ENCODE data around the gene C22orf31.

DNA sequence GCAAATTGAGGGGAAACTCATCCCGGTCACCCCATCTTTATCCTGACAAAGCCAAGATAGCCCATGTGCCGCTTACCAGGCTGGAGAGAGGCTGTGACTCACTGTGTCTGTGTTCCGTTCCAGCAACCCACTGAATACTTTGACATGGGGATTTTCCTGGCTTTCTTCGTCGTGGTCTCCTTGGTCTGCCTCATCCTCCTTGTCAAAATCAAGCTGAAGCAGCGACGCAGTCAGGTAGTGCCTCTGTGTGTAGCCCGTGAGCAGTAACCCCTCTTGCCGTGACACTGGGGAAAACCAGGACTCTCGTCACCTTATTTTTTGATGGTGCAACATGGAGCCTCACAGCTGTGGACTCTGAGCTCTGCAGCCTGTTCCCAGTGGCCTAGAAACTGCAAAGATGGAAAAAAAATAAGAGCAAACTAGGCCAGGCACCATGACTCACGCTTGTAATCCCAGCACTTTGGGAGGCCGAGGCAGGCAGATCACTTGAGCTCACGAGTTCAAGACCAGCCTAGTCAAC, 16.9 kb downstream of the C22orf31 start:
- TF ChIP-seq, protein P1, sequence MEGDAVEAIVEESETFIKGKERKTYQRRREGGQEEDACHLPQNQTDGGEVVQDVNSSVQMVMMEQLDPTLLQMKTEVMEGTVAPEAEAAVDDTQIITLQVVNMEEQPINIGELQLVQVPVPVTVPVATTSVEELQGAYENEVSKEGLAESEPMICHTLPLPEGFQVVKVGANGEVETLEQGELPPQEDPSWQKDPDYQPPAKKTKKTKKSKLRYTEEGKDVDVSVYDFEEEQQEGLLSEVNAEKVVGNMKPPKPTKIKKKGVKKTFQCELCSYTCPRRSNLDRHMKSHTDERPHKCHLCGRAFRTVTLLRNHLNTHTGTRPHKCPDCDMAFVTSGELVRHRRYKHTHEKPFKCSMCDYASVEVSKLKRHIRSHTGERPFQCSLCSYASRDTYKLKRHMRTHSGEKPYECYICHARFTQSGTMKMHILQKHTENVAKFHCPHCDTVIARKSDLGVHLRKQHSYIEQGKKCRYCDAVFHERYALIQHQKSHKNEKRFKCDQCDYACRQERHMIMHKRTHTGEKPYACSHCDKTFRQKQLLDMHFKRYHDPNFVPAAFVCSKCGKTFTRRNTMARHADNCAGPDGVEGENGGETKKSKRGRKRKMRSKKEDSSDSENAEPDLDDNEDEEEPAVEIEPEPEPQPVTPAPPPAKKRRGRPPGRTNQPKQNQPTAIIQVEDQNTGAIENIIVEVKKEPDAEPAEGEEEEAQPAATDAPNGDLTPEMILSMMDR (IDR thresholded peaks at IDR 0.05): no peak
- no peak for TF ChIP-seq POLR2AphosphoS5 (IDR thresholded peaks at IDR 0.05; ENCODE audit: low read depth, low read length)
- TF ChIP-seq, protein P2, sequence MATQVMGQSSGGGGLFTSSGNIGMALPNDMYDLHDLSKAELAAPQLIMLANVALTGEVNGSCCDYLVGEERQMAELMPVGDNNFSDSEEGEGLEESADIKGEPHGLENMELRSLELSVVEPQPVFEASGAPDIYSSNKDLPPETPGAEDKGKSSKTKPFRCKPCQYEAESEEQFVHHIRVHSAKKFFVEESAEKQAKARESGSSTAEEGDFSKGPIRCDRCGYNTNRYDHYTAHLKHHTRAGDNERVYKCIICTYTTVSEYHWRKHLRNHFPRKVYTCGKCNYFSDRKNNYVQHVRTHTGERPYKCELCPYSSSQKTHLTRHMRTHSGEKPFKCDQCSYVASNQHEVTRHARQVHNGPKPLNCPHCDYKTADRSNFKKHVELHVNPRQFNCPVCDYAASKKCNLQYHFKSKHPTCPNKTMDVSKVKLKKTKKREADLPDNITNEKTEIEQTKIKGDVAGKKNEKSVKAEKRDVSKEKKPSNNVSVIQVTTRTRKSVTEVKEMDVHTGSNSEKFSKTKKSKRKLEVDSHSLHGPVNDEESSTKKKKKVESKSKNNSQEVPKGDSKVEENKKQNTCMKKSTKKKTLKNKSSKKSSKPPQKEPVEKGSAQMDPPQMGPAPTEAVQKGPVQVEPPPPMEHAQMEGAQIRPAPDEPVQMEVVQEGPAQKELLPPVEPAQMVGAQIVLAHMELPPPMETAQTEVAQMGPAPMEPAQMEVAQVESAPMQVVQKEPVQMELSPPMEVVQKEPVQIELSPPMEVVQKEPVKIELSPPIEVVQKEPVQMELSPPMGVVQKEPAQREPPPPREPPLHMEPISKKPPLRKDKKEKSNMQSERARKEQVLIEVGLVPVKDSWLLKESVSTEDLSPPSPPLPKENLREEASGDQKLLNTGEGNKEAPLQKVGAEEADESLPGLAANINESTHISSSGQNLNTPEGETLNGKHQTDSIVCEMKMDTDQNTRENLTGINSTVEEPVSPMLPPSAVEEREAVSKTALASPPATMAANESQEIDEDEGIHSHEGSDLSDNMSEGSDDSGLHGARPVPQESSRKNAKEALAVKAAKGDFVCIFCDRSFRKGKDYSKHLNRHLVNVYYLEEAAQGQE (IDR thresholded peaks at IDR 0.05; ENCODE audit: insufficient read depth in 1 of 2, low read depth in 2 of 2, low read length in 1 of 2): no peak
- no peak for TF ChIP-seq TCF7L2 (IDR thresholded peaks at IDR 0.05; ENCODE audit: low read depth, low read length)
- no peak for TF ChIP-seq SIN3A (IDR thresholded peaks at IDR 0.05; ENCODE audit: borderline replicate concordance, insufficient read depth, low read depth, low read length)

All from Panc1 (cell line).